HG03521 (cell line): ENCODE measurements around the gene REEP1.

ENCODE experiments used
- ATAC-seq: cut with Tn5 transposase; IDR thresholded peaks from one replicate; pipeline ENCODE4 v1.9.1; 2021; ENCODE audit warnings: mild to moderate bottlenecking, moderate library complexity; ENCODE audit not compliant: unreplicated experiment

REEP1 gene

GRCh38 chr2:86226636-86227520 is 110.5 kb downstream of the REEP1 start:
- ATAC-seq = no peak

GRCh38 chr2:86226070-86226469 is 111.4 kb downstream of the REEP1 start:
- no peak for ATAC-seq

- peak; percentile 67 for ATAC-seq
Observed at GRCh38 chr2:86225581-86225980, 111.8 kb downstream of the REEP1 start.

- ATAC-seq = no peak
Observed at GRCh38 chr2:86224645-86225355, 112.6 kb downstream of the REEP1 start.

DNA sequence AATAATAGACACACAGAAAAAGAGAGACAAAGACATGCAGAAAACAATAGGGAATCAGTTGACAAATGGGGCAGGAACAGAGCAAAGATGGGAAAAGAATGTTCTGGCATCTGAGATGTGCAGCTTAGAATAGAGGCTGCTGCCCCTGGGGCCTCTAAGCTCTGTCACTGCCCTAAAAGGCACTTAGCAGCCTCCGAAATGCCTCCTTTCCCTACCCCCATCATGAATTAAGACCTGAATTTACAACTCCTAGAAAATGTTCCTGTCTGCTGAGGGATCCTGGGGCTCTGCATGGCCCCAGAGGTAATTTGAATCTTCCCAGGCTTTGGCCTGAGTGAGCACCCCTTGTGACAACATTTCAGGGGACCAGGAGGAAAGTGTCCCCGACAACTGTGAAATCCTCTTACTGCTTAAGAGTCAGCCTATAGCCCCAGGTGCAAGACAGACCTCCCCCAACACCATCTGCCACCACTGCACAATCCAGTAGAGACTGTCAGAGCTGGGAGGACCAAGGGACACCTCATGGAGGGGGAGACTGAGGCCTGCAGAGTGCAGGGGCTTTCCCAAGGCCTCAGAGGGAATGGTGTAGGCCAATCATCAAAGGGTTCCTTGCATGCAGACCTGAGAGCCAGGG is 113.4 kb downstream of the REEP1 start:
- ATAC-seq = no peak

GRCh38 chr2:86223140-86223926 is 114.1 kb downstream of the REEP1 start:
- ATAC-seq = no peak

DNA sequence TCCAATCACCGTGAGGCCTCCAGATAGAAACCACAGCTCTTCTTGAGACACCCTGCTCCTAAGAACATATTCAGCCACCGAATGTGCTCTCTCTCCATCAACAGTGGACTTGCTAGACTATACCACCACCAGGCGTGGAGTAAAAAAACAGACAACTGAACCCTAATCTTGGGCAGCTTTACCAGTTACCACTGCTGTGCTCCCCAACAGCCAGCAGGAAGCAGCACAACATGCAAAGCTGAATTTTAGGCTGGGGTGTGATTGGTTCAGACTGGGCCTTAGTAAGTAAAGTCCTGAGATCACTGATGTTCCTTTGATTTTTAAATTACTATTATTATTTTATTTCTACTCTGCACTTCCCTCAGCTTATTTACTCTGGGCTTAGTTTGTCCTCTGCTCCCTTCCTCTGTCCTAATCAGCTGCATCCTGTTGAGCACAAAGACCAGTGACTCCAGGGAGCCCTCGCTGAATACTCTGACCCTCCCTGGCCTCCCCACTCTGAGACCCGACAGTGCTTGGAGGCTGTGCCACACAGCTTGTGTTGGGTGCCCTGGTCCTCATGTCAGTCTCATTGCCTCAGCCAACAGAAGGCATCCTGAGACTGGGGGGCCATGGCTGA is 116.3 kb downstream of the REEP1 start:
- no peak for ATAC-seq

DNA sequence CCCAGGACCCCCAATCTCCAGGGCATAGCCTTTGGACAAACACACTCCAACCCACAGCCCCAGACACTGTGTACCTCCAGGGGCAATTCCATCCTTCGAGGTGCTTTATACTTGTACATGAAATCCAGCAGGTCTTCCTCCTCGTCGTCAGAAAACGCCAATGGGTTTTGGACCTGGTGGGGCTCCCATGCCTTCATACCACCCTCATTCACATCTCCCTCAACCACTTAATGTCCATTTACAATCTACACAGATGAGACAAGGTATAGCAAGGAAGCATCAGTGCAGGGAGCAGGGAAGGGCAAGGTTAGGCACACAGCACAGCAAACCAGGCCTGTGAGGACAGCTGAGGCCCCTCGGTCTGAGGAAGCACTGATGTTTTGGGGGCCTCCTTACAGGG is 117.5 kb downstream of the REEP1 start:
- ATAC-seq = no peak

DNA sequence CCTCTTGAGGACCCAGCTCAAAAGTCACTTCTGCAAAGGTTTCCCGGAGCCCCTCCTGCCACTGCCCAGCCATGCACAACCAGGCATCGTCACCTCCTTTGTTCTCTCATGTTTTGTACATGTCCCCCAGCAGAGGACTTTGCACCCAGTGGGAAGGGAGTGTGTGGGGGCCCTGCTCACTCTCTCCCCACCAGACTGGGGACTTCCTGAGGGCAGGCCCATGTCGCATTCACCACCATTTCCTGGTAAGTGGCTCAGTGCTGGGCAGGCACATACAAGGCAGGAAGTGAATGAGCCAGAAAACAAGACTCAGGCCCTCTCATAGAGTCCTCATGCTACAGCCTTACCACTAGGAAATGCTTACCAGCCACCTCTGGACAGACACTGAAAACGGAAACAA is 119.3 kb downstream of the REEP1 start:
- no peak for ATAC-seq

GRCh38 chr2:86216575-86217555 is 120.6 kb downstream of the REEP1 start:
- no peak for ATAC-seq

GRCh38 chr2:86214503-86214832 is 123.0 kb downstream of the REEP1 start:
- ATAC-seq = no peak

DNA sequence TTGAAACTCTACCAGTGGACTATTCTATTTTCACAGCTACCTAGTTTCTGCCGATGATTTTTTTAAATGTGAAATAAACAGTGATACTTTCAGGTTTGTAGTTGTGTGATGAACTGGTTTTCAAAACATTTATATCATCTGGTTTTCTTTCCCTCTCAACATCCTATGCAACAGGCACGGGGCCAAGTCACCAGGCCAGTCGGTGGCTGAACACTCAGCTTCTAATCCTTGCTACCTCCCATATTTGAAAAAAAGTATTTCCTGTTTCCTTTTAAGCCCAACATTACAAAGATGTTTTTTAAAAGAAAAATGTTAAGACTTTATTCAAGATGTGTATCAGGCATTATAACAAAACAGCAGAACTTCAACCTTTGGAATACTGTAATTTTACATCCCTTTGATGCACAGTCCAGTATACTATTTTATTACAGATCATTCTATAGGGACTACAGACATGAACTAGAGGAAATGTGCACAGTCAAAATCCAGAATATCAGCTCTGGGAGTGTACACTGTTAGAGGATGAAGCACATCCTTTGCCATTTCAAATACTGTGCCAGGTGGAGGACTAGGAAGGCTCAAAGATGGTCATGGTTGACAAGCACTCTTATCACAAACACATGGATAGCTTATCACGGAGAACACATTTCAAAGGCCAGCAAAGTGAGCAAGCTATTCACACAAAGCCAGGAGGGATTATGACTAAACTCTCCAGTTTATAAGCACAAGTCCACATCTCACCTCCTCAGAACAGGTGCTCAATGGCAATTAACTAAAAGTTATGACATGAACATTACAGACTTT is 123.5 kb downstream of the REEP1 start:
- no peak for ATAC-seq

- ATAC-seq = no peak
Observed at GRCh38 chr2:86213056-86213455, 124.4 kb downstream of the REEP1 start.

DNA sequence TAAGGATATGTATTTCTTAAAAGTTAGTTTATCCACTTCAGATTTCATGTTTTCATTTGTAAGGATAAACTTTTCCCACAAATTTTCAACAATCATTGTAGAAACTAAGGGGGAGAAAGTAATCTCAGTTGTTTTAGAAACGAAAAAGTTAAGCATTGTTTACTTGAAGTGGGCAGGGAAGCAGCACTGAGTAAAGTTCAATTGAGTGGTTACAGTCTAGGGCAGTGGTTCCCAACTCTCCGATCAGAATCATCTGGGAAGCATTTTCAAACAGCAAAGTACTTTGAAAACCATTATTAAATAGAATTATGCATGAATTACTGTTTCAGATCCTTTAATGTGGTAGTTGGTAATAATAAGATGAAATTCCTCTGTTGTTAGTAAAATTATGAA is 125.6 kb downstream of the REEP1 start:
- no peak for ATAC-seq

DNA sequence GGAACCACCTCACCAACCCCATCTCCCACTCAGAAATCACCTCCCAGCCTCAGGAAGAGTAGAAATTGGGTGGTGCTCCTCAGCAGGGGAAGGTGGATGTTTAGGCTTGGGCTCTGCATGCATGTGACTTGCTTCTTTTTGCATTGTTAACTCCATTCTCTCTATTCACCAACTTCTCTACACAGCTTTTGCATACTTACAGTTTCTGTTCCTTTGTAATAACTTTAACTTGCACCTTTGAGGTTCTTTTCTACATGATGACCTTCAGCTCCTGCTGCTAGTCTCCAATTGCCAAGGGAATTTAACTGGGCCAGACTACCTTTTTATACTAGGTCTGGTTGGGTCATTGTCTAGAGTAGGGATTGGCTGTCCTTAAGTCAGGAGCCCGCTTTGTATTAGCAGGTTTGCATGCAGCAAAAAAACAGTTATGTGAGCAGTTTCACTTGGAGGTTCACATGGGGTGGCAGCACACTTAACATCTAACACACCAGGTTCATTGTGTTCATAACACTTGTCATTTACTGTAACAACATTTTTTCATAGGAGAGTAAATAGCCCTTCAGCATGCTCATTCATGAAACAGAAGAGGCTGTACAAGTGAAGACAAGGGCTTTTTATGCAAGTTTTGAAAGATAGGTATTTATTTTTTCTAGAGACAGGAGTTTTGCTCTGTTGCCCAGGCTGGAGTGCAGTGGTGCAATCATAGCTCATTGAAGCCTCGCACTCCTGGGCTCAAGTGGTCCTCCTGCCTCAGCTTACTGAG is 126.2 kb downstream of the REEP1 start:
- no peak for ATAC-seq

DNA sequence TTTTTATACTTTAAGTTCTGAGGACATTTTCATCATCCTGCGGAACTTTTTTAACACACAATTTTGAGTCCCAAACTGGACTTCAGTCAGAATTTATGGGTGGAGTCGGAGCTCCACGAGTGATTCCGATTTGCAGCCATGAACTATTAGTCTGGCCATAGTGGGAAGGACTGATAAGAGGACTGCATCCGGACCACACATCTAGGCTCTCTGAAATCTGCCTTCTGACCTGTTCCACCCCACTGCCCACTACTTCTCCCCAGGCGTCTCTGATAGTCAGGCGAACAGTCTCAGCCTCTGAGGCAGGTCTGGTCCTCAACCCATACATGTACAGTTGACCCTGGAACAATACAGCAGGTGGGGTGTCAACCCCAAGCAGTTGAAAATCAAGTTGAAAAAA is 133.0 kb downstream of the REEP1 start:
- no peak for ATAC-seq

- no peak for ATAC-seq
Observed at GRCh38 chr2:86203614-86204013, 133.8 kb downstream of the REEP1 start.

DNA sequence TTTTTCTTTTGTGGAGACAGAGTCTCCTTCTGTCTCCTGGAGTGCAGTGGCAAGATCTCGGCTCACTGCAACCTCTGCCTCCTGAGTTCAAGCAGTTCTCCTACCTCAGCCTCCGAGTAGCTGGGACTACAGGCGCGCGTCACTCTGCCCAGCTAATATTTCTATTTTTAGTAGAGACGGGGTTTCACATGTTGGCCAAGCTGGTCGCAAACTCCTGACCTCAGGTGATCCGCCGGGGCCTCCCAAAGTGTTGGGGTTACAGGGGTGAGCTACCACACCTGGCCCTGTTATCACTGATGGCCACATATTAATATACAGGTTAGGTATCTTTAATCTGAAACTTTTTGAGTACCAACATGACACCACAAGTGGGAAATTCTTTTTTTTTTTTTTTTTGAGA is 134.7 kb downstream of the REEP1 start:
- ATAC-seq = no peak
